Thyroid gland (tissue), 4 donors: Measurements from ENCODE around the gene GPBP1.

ENCODE experiments used
- POLR2A ChIP-seq, 2 donors: fragments of 450-650 bp; IDR thresholded peaks; one replicate each; pipeline ENCODE4 v1.6.1; 2017; ENCODE audit warnings: antibody characterized with exemption in 2 of 2, mild to moderate bottlenecking in 2 of 2, moderate library complexity in 1 of 2
- TF ChIP-seq, protein P1 (sequence below), 6 experiments: fragments of 200-600 bp in 3 of 6; fragments of 450-650 bp in 3 of 6; sonication (generic) in 3 of 6; IDR thresholded peaks; one replicate each; pipeline ENCODE4 v1.5.1; 2016 to 2019; ENCODE audit warnings: antibody characterized with exemption in 6 of 6, mild to moderate bottlenecking in 2 of 6, inconsistent platforms in 1 of 6, moderate library complexity in 1 of 6

DNA sequence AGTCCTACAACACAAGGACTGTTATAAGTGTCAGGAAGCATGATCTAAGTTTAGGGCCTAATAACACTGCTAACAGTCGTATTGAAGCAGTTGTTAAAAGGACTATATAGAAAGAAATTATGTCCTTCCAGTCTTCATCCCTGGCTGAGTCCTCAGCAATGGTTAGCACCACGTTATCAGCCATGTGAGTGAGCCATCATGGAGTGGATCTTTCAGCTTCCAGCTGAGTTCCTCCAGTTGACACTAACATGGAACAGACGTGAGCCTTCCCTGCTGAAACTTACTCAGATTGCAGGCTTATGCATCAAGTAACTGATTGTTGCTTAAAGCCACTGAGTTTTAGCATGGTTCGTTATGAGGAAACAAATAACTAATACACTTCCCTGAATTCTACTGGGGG, 21.5 kb upstream of the GPBP1 start:
- TF ChIP-seq POLR2A (IDR thresholded peaks at IDR 0.05), result no peak
- TF ChIP-seq, protein P1, sequence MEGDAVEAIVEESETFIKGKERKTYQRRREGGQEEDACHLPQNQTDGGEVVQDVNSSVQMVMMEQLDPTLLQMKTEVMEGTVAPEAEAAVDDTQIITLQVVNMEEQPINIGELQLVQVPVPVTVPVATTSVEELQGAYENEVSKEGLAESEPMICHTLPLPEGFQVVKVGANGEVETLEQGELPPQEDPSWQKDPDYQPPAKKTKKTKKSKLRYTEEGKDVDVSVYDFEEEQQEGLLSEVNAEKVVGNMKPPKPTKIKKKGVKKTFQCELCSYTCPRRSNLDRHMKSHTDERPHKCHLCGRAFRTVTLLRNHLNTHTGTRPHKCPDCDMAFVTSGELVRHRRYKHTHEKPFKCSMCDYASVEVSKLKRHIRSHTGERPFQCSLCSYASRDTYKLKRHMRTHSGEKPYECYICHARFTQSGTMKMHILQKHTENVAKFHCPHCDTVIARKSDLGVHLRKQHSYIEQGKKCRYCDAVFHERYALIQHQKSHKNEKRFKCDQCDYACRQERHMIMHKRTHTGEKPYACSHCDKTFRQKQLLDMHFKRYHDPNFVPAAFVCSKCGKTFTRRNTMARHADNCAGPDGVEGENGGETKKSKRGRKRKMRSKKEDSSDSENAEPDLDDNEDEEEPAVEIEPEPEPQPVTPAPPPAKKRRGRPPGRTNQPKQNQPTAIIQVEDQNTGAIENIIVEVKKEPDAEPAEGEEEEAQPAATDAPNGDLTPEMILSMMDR (IDR thresholded peaks at IDR 0.05), result no peak
